Activated T-helper 17 cell treated with anti-CD3 and anti-CD28 coated beads, Interleukin-2, amount 50 U/mL, for 72 hours (primary cell): ENCODE results near the gene CPSF4. TPM values are rescaled to one million over a fixed set of nuclear protein-coding genes. Genes with fewer than 3 reads are reported as not detected.

ENCODE experiments used
- ATAC-seq: fragments of 150-1000 bp; cut with Tn5 transposase; replicated peaks from 2 replicates; pipeline ENCODE4 v1.10.0; 2021; ENCODE audit warnings: mild to moderate bottlenecking, moderate library complexity
- H3K27ac Mint-ChIP-seq: one replicate; pipeline ENCODE4 v1.8.0; 2022; ENCODE audit warnings: mixed read lengths
- H3K27me3 Mint-ChIP-seq: one replicate; pipeline ENCODE4 v1.8.0; 2022; ENCODE audit warnings: mixed read lengths
- H3K36me3 Mint-ChIP-seq: one replicate; pipeline ENCODE4 v1.8.0; 2022; ENCODE audit warnings: low read depth, mild to moderate bottlenecking, mixed read lengths
- H3K4me1 Mint-ChIP-seq: one replicate; pipeline ENCODE4 v1.8.0; 2022; ENCODE audit warnings: mixed read lengths
- H3K4me3 Mint-ChIP-seq: one replicate; pipeline ENCODE4 v1.8.0; 2022; ENCODE audit warnings: mild to moderate bottlenecking, mixed read lengths
- H3K9me3 Mint-ChIP-seq: one replicate; pipeline ENCODE4 v1.8.0; 2022; ENCODE audit warnings: mixed read lengths
- total RNA-seq, 2 donors: library from RNA; stranded (reverse); gene quantifications; one replicate each; pipeline ENCODE4 v1.2.3, GENCODE V29; 2022

Gene CPSF4
- total RNA-seq, 2 donors from 2014 or later: 36.8 to 38.9 TPM

DNA sequence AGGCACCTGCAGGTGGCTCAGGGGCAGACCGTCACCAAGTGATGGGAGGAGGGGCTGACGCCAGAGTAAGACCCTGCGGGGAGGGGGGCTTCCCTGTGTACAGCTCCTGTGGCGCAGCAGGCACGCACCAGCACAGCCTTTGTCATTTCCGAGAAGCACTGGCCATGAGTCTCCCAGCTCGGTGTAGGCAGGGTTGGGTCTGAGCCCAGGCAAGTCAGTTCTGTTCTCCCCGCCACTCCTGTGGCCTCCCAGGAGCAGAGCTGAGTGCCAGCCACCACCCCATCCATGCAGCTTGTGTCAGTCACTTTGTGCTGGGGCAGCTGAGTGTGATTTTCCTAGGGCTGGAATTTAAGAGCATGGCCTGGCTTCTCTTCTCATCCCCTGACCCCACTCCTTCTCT is 13.2 kb downstream of the CPSF4 start:
- ATAC-seq: no peak
- H3K4me1 Mint-ChIP-seq: no peaks in the 10 kb centered on the region
- H3K36me3 Mint-ChIP-seq: peaks cover 83% of the 10 kb centered on the region
- no peaks in the 10 kb centered on the region for H3K27me3 Mint-ChIP-seq
- H3K4me3 Mint-ChIP-seq: no peak overlapping the region
- H3K9me3 Mint-ChIP-seq: no peaks in the 10 kb centered on the region
- H3K27ac Mint-ChIP-seq: no peak overlapping the region

DNA sequence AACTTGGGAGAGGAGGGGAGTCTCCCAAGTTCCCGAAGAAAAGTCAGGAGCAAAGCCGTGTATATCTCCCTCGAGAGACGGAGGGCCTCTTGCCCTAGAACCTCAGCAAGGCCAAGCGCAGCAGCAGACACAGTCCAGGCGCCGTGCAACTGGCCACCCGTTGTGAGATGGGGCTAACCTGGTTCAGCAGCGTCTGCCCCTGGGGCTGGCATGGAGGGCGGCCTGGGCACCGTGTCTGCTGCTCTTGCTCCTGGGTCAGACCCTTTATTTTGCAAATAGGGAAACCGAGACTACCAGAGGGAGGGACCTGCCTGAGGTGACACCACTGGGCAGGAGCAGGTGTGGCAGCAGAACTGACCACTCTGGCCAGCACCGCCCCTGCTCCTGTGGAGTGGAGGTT is 13.8 kb downstream of the CPSF4 start:
- H3K4me3 Mint-ChIP-seq: no peak overlapping the region
- no peaks in the 10 kb centered on the region for H3K9me3 Mint-ChIP-seq
- no peak overlapping the region for H3K27ac Mint-ChIP-seq
- H3K4me1 Mint-ChIP-seq: no peaks in the 10 kb centered on the region
- H3K27me3 Mint-ChIP-seq: no peaks in the 10 kb centered on the region
- ATAC-seq: no peak
- peaks cover 83% of the 10 kb centered on the region for H3K36me3 Mint-ChIP-seq

DNA sequence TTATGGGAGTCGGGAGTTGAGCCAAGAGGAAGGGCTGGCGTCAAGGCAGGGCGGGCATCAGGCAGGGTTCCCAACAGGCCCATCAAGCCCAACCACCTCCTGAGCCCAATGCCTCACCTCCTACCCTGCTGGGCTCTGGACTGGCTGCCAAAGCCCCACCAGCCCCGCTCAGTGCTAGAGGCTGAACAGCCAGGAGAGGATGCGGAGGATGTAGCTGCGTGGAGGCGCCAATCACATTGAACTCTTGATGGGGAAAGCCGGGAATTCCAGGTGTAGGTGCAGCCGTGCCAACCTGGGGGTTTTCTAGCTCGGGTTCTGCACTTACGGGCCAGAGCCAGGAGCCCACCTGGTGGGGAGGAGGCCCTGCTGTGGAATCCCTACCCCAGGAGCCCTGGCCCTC is 14.4 kb downstream of the CPSF4 start:
- no peak for ATAC-seq
- Mint-ChIP-seq H3K4me3 (no peak overlapping the region), H3K36me3 (peaks cover 82% of the 10 kb centered on the region), H3K9me3 (no peaks in the 10 kb centered on the region), H3K27ac (no peak overlapping the region), H3K27me3 (no peaks in the 10 kb centered on the region), H3K4me1 (no peaks in the 10 kb centered on the region)

DNA sequence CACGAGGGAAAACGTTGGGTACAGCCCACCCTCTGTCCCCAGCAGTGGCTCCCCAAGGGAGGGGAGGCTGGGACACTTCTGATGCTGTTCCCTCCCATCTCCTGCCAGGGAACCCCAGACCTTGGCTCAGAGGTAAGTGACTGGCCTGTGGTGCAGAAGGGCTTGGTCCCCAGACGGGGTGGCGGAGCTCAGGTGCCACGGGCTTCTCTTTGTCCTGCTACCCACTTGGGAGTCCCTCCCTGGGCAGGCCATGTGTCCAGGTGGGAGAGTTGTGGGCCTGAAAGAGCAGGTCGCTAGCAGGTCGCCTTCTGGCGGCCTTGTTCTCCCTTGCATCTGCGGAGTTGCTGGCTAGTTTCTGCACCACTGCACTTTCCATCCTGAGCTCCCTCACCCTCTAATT is 17.1 kb downstream of the CPSF4 start:
- Mint-ChIP-seq H3K9me3 (no peaks in the 10 kb centered on the region), H3K27me3 (no peaks in the 10 kb centered on the region), H3K4me1 (peaks cover 11% of the 10 kb centered on the region), H3K4me3 (no peak overlapping the region), H3K27ac (no peak overlapping the region), H3K36me3 (peaks cover 86% of the 10 kb centered on the region)
- ATAC-seq: no peak

DNA sequence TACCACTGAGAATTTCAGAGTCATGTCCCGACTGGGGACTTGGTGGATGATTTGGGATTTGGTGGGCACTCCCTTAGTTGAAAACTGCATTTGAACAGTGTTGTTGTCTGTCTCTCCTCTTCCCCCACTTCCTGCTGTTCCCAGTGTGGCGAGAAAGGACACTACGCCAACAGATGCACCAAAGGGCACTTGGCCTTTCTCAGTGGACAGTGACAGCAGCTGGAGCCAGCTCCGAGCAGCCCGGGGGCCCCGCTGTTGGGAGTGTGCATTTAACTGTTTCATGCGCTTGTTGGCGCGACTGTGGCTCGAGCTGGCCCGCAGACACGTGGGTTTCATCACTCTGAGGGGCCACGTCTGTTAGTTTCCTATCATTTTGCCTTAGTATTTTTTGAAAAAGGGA is 17.5 kb downstream of the CPSF4 start:
- Mint-ChIP-seq H3K27me3 (no peaks in the 10 kb centered on the region), H3K4me3 (no peak overlapping the region), H3K27ac (no peak overlapping the region), H3K36me3 (peaks cover 83% of the 10 kb centered on the region), H3K9me3 (no peaks in the 10 kb centered on the region), H3K4me1 (peaks cover 11% of the 10 kb centered on the region)
- no peak for ATAC-seq

DNA sequence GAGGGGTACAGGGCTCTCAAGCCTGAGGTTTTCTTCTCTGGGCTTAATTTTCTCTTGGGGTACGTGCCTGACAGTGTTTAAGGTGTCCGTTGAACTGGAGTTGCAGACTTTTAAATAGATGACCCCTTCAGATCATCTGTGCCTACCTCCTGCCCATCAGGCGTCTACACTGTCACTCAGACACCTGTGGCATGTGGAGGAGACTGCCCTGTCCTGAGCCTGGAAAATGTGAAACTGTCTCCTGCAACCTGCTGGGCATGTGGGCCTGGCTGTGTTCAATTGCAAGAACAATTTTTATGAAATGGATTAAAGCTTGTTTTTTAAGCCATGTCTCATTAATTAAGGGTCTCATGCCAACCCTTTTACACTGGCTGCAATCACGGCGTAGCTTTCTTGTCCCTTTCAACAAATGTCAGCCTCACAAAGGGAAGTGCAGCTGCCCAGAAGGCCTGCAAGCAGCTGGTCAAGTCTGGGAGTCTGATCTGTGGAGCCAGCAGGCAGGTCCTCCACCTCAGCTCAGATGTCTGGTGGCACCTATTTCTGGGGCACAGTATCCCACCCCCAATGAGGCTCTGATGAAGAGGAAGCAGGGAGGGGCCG is 18.4 kb downstream of the CPSF4 start:
- Mint-ChIP-seq H3K27ac (no peak overlapping the region), H3K4me1 (peaks cover 11% of the 10 kb centered on the region), H3K4me3 (no peak overlapping the region), H3K9me3 (no peaks in the 10 kb centered on the region), H3K27me3 (no peaks in the 10 kb centered on the region), H3K36me3 (peaks cover 86% of the 10 kb centered on the region)
- no peak for ATAC-seq

DNA sequence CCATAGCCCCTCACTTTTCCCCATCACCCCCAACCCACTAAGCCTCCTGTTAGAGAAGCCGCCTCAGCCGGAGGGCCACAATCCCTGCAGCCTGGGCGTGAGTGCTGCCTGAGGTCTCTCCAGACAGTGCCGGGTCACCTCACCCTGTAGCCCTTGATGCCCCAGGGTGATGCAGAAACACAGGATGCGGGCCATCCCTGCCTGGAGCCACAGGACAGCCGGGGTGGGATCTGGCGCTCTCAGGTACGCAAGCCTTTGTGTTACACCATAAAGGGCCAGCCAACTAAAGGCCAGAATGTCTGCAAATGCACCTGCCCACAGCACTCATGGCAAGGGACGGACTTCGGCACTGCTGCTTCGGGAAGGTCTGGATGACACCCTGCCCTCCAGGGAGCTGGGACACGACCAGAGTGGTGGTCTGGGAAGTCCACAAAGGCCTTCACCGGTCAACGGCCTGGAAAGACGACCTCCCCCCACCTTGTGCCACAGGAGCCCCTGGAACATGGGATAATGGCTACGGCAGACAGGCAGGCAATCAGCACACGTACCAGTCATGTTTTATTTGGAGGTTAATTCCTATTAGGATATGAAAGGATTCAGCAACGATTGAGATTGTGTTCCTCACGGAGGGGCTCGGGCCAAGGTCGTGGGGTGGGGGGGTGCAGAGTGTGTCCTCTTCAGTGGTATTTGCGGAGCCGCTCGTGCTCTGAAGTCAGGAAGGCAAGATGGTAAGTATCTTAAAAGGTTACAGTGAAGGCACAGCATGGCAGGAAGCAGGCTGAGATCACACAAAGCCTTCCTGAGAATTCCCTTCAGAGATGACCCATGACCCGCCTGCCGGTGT is 19.1 kb downstream of the CPSF4 start:
- no peak overlapping the region for H3K27ac Mint-ChIP-seq
- H3K4me3 Mint-ChIP-seq: no peak overlapping the region
- no peaks in the 10 kb centered on the region for H3K9me3 Mint-ChIP-seq
- ATAC-seq: no peak
- no peaks in the 10 kb centered on the region for H3K27me3 Mint-ChIP-seq
- peaks cover 11% of the 10 kb centered on the region for H3K4me1 Mint-ChIP-seq
- peaks cover 86% of the 10 kb centered on the region for H3K36me3 Mint-ChIP-seq

DNA sequence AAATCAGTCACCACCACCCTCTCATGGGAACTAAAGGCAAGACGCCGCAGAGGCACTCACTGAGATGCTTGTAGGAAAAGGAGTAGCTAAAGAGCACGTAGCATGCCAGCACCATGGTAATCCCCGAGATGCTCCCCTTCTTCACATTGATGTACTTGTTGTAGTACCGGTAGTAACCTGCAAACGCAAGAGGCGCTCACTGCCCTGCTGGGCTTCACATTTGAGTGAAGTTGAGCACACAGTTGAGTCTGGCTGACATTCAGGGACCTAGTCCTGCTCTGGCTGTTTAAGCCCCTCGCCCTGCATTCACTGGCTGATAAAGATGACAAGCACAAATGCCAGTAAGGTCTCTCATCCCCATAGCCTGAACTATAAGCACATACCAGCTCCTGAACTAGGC is 20.3 kb downstream of the CPSF4 start:
- Mint-ChIP-seq H3K4me1 (peaks cover 16% of the 10 kb centered on the region), H3K27ac (peak overlapping the region; percentile 42), H3K4me3 (no peak overlapping the region), H3K9me3 (no peaks in the 10 kb centered on the region), H3K36me3 (peaks cover 86% of the 10 kb centered on the region), H3K27me3 (no peaks in the 10 kb centered on the region)
- ATAC-seq: peak; percentile 52

DNA sequence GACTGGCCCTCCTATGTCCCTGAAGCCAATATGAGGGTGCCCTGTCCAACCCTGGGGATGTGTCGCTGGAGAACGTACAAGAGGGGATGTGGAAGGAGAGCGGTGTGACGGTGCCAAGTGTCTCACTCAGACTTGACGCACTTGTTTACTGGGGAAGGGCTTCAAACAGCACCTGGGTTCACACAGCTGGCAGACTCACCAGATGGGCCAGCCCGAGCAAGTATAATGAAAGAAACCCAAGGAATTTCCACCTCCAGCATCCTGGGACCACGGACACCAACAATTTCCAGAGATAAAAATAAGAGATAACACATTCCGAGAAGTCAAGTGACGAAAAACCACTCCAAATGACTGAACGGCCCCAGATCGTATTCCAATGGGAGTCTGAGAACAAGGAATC is 21.9 kb downstream of the CPSF4 start:
- Mint-ChIP-seq H3K27ac (peak overlapping the region; percentile 42), H3K27me3 (no peaks in the 10 kb centered on the region), H3K36me3 (peaks cover 88% of the 10 kb centered on the region), H3K4me1 (peaks cover 22% of the 10 kb centered on the region), H3K9me3 (no peaks in the 10 kb centered on the region), H3K4me3 (no peak overlapping the region)
- ATAC-seq: no peak

DNA sequence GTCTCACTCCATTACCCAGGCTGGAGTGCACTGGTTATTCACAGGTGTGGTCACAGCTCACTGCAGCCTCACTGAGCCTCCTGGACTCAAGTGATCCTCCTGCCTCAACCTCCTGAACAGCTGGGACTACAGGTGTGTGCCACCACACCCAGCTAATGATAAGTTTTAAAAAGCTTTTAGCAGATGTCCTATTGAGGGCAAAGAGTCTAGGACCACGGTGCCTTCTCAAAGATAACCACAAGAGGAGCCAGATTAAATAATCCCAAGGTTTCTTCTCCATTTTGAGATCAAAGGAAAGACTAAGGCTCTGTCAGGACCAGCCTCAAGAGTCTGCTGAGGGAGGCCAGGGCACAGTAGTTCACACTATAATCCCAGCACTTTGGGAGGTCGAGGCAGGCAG is 22.5 kb downstream of the CPSF4 start:
- Mint-ChIP-seq H3K27ac (no peak overlapping the region), H3K9me3 (no peaks in the 10 kb centered on the region), H3K4me1 (peaks cover 27% of the 10 kb centered on the region), H3K27me3 (no peaks in the 10 kb centered on the region), H3K4me3 (no peak overlapping the region), H3K36me3 (peaks cover 91% of the 10 kb centered on the region)
- ATAC-seq: no peak

DNA sequence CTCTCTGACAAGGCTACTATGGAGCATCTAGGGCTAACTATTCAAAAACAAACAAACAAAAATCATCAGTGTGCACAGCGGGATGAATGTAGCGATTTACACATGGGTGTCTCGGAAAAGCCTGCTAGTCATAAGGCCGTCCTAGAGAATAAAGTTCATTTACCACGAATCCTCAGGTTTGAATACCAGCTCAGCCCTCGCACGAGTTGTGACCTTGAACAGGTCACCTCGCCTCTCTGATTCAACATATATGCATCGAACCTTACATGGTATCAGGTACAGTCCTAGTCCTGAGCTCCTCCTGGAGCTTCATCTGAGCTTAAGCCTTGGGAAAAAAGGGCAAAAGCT is 26.7 kb downstream of the CPSF4 start:
- Mint-ChIP-seq H3K4me3 (peak overlapping the region; percentile 95), H3K4me1 (peaks cover 21% of the 10 kb centered on the region), H3K27me3 (no peaks in the 10 kb centered on the region), H3K9me3 (no peaks in the 10 kb centered on the region), H3K36me3 (peaks cover 50% of the 10 kb centered on the region), H3K27ac (peak overlapping the region; percentile 98)
- ATAC-seq: peak; percentile 15

DNA sequence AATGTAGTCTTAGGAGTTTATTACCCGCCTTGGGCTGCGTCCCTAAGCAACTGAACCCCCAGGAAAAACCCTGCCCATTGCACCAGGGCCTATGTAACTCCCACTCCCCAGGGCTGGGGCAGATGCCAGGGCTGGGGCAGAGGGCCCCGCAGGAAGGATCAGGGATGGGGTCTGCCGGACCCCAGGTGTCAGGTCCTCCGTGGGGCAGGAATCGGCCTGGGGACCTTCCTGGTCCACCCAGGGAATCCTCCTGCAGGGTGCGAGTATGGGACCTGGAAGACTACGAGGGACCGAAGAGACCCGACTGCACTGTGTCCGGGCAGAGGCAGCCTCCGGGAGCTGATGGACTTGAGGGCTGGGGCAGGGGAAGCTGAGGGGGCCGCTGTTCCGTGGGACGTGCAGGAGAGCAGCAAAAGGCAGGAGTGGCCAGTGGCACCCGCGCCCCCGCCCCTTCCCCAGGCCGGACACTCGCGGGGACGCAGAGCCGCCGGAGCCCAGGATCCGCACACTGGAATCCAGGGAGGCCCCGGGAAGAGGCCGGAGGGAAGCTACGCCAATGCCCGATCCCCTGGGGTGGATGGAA is 29.7 kb downstream of the CPSF4 start:
- no peak overlapping the region for H3K4me3 Mint-ChIP-seq
- H3K36me3 Mint-ChIP-seq: peaks cover 42% of the 10 kb centered on the region
- no peaks in the 10 kb centered on the region for H3K27me3 Mint-ChIP-seq
- H3K9me3 Mint-ChIP-seq: no peaks in the 10 kb centered on the region
- H3K4me1 Mint-ChIP-seq: peaks cover 20% of the 10 kb centered on the region
- ATAC-seq: no peak
- H3K27ac Mint-ChIP-seq: no peak overlapping the region

DNA sequence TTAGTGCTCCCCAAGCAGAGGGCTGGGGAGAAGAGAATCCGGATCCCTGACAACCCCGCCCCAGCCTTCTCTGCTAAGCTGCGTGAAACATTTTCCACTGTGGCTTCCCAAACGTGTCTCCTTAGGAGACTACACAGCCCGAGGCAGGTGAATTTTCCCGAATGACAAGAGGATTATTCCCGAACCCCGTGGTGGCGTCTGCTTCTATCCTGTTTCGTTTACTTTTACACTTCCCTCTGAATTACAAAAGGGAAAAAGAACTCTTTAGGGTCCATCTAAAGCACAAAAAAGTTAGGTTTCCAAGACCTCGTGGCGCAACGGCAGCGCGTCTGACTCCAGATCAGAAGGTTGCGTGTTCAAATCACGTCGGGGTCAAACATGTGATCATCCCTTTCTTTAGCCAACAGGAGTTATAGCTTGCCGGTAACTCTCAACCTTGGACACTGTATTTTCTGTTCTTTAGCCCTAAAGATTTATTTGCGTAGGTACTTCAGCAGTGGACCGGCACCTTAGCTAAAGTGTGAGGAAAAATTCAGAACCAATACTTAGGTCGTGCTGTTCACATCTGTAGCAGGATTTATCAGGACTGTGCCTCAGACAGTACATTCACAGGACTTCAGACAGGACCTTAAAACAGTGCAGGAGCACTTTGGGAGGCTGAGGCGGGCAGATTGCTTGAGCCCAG is 30.8 kb downstream of the CPSF4 start:
- no peaks in the 10 kb centered on the region for H3K27me3 Mint-ChIP-seq
- H3K27ac Mint-ChIP-seq: no peak overlapping the region
- H3K9me3 Mint-ChIP-seq: no peaks in the 10 kb centered on the region
- H3K4me3 Mint-ChIP-seq: no peak overlapping the region
- peaks cover 14% of the 10 kb centered on the region for H3K4me1 Mint-ChIP-seq
- peaks cover 31% of the 10 kb centered on the region for H3K36me3 Mint-ChIP-seq
- ATAC-seq: no peak

DNA sequence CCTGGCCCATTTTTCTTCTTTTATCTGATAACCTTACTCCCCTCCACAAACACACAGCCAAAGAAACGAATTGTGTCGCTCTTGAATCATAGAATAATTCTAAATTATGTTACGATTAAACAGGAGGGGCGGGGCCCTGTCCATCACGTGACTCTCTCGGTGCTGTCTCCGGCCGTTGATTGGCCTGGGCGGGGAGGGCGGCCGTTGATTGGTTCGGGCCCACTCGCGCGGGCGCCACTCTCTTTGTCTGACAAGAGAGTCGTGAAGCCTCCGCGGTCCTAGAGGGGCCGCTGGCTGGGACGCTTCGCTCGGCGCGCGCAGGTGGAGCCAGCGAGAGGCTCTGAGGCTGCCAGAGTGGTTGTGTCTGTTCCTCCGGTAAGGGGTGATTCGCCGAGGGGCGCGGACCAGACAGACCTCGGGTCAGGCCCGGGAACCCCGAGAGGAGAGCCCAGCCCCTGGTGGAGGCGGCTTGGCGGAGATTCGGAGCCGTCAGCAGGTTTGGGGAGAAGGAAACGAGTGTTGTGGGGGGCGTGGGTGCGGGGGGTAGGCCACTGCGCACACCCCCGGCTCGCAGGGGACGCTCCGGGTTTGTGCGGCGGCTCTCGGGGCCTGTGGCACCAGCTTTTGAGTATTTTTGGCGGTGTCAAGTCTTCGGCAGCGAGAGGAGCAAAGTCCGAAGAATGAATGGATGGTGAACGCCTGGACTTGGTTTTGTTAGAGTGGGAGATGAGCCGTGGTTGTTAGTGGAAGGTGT is 34.0 kb downstream of the CPSF4 start, which contains the start of gene ZNF789:
TSS of gene ZNF789 (plus strand) at position 330 of the 754 bp plus-strand sequence. CDS start 3,567 bp downstream, outside the sequence.
- peak within 1 kb of the TSS; percentile 89 for H3K4me3 Mint-ChIP-seq
- peaks cover 12% of the 10 kb centered on the region for H3K4me1 Mint-ChIP-seq
- ATAC-seq: peak; percentile 98
- peaks cover 36% of the 10 kb centered on the region for H3K36me3 Mint-ChIP-seq
- H3K9me3 Mint-ChIP-seq: no peaks in the 10 kb centered on the region
- no peaks in the 10 kb centered on the region for H3K27me3 Mint-ChIP-seq
- peak within 1 kb of the TSS; percentile 90 for H3K27ac Mint-ChIP-seq
